GM20431 (cell line): ENCODE measurements around the gene CENPF.

Experiments
- in situ Hi-C: fragments of 300-500 bp; cut with MseI, MboI; formaldehyde crosslinking; loops from one replicate; pipeline ENCODE4 v1.15.0; 2020; ENCODE audit warnings: low sequenced_read_pairs; ENCODE audit not compliant: unreplicated experiment

CENPF gene

GRCh38 chr1:214685906-214686305 lies 82.9 kb downstream of the CENPF start:
- in situ Hi-C loops: no loop called here

- in situ Hi-C loops: no loop called here
These were observed 83.5 kb downstream of the CENPF start for GRCh38 chr1:214686497-214686896.

- in situ Hi-C loops: no loop called here
These were observed 85.9 kb downstream of the CENPF start for GRCh38 chr1:214688891-214689290.

GRCh38 chr1:214694769-214695168 lies 91.8 kb downstream of the CENPF start:
- in situ Hi-C loops: no loop called here

DNA sequence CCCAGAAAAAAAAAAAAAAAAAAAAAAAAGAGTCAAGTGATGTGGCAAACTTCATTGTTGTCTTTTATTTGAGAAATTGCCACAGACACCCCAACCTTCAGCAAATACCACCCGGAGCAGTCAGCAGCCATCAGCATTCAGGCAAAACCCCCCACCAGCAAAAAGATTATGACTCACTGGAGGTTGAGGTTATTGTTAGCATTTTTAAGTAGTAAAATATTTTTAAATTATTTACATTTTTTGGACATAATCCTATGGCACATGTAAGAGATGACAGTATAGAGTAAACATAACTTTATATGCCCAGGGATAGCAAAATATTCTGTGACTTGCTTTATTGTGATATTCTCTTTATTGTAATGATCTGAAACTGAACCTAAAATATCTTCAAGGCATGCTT lies 95.6 kb downstream of the CENPF start:
- in situ Hi-C loops: no loop called here

- in situ Hi-C loops: no loop called here
These were observed 97.4 kb downstream of the CENPF start for GRCh38 chr1:214700437-214700836.

GRCh38 chr1:214702556-214702955 lies 99.6 kb downstream of the CENPF start:
- in situ Hi-C loops: no loop called here

DNA sequence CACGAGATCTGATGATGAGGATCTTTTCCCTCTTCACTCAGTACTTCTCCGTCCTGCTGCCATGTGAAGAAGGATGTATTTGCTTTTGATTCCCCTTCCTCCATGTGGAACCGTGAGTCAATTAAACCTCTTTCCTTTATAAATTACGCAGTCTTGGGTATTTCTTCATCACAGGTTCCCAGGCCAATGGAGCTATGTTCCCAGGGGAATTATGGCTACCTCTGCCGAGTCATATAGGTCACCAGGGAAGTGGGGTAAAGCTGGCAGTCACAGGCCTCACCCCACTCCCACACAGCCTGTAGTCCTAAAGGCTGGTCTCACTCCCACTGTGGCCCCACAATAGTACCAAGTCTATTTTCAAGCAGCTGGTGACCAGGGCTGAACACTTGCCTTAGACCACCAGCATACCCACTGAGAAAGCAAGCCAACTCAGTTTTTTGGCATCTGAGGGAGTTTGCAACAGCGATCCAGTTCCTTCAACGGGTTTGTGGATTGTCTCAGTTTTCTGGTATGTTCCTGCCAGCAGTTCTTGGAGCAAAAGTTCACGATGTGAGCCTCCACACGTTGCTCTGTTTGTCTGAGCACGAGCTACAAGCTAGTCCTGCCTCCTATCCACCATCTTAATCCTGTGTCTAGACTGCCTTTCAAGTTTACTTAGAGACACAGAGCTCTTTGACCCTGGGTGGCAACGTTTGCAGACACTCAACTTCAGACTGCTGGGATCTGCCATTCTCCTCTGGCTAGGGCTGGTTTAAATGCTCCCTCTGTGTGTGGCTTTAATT lies 104.5 kb downstream of the CENPF start:
- in situ Hi-C loops: no loop called here

DNA sequence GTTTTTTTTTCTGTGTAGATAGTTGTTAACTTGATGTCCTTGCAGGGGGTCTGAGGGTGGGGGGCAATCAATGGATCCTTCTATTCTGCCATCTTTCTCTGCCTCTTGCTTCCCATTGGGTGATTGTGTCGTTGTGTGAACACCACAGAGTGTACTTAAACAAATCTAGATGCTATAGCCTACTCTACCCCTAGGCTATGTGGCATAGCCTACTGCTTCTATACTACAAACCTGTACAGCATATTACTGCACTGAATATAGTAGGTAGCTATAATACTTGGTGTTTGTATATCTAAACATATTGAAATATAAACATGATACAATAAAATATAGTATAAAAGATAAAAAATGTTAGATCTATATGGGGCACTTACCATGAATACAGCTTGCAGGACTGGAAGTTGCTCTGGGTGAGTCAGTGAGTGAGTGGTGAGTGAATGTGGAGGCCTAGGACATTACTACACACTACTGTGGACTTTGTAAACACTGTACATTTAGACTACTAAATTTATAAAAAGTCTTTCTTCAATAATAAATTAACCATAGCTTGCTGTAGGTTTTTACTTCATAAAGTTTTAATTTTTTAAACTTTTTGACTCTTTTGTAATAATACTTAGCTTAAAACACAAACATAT lies 105.4 kb downstream of the CENPF start:
- in situ Hi-C loops: no loop called here

DNA sequence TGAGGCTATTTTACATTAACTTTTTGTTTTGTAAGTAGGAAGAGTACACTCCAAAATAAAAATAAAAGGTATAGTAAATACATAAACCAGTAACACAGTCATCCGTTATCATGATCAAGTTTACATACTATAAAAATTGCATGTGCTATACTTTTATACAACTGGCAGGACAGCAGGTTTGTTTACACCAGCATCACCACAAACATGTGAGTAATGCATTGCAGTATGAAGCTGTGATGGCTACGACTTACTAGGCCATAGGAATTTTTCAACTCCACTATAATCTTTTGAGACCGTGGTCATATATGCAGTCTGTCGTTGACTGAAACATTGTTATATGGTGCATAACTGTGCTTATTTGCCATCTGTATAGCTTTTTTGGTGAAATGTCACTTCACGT lies 106.2 kb downstream of the CENPF start:
- in situ Hi-C loops: no loop called here

DNA sequence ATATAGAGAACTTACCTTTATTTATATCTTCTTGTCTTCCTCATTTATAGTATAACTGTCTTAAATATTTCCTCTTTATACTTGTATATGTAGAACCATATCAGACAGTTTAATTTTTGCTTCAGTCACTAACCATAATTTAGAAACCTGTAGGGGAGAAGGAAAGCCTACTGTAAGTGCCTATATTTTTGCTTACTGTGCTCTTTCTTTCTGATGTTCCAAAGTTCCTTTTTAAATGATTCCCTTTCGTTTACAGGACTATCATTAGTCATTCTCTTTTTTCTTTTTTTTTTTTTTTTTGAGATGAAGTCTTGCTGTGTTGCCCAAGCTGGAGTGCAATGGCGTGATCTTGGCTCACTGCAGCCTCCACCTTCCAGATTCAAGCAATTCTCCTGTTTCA lies 109.7 kb downstream of the CENPF start:
- in situ Hi-C loops: no loop called here
